Retinal pigment epithelial cell (primary cell): ENCODE data around the gene ZNF318.
"Not testable (repeated sequence)": the region's sequence is repeated elsewhere in the genome, so short reads cannot be mapped to it uniquely, and the experiment has no call there.

ENCODE experiments used
- DNase-seq: peaks from one replicate; pipeline ENCODE4 v3.0.0-alpha.2; 2010; ENCODE audit warnings: low read depth
- H3K4me3 ChIP-seq: 2 replicates; pipeline ENCODE4 v1.5.1; 2011; ENCODE audit warnings: mild to moderate bottlenecking, low read length, control low read depth, moderate library complexity
- CTCF ChIP-seq: conservative IDR thresholded peaks from 2 replicates; pipeline ENCODE4 v1.5.1; 2011; ENCODE audit warnings: low read depth, low read length, control low read depth, inconsistent platforms

ZNF318 gene

GRCh38 chr6:43304882-43305281 lies 64.6 kb downstream of the ZNF318 start:
- no peak for TF ChIP-seq CTCF
- DNase-seq = no peak
- no peak overlapping the region for H3K4me3 ChIP-seq

DNA sequence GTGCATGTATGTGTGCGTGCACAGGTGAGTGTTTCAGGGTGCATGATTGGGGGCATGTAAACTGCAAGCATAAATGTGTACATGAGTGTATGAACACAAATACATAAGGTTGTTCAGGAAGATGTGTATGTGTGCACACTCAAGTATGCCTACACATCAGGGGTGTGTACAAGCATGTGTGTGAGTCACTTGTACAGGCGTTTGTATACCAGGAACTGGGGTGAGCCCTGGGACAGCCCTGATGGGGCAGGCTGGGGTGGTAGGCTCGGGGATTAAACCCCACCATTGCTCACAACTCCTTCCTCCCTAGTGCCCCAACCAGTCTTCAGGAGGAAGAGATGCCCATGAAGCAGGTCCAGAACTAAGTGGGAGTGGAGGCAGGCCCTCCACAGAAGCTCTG lies 65.1 kb downstream of the ZNF318 start:
- TF ChIP-seq CTCF = no peak
- no peak for DNase-seq
- no peak overlapping the region for H3K4me3 ChIP-seq

DNA sequence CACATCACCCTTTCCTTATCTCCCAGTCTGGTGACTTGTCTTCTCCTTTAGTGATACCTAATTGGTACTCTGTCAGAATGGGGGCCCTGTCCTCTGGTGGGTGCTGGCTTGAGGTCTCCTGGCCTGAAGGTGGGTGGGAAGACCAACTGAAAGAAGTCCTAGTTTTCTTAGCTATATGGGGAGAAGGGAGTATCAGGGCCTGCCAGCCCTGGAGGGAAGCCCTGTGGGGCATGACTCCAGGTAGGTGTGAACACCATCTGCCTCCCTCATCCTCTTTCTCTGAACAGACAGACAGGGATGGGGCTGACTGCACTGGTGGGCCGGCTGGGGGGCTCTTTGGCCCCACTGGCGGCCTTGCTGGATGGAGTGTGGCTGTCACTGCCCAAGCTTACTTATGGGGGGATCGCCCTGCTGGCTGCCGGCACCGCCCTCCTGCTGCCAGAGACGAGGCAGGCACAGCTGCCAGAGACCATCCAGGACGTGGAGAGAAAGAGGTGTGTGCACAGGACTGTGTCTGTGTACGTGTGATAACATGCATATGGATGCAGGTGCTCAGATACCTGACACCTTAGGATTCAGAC lies 65.6 kb downstream of the ZNF318 start:
- TF ChIP-seq CTCF = no peak
- no peak overlapping the region for H3K4me3 ChIP-seq
- no peak for DNase-seq

DNA sequence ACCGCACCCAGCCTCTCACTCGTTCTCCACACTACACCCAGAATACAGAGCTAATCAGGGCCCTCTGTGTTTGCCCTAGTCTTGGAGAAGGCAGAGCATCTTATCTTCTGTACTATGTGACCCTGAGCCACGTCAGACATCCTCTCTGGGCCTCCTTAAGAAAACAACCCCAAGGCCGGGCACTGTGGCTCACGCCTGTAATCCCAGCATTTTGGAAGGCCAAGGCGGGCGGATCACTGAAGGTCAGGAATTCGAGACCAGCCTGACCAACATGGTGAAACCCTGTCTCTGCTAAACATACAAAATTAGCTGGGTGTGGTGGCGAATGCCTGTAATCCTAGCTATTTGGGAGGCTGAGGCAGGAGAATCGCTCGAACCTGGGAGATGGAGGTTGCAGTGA lies 66.4 kb downstream of the ZNF318 start:
- DNase-seq, H3K4me3 ChIP-seq: not testable (repeated sequence)

- no peak overlapping the region for H3K4me3 ChIP-seq
- DNase-seq = no peak
- no peak for TF ChIP-seq CTCF
Measured at GRCh38 chr6:43302126-43302525, 67.3 kb downstream of the ZNF318 start.

- TF ChIP-seq CTCF = no peak
- H3K4me3 ChIP-seq = no peak overlapping the region
- no peak for DNase-seq
Measured at GRCh38 chr6:43301081-43301870, 68.2 kb downstream of the ZNF318 start.

GRCh38 chr6:43299338-43300293 lies 69.8 kb downstream of the ZNF318 start:
- no peak for DNase-seq
- no peak overlapping the region for H3K4me3 ChIP-seq
- TF ChIP-seq CTCF = no peak
